Erythroblast (primary cell): ENCODE measurements around the gene NBL1.

Experiments used
- GATA1 ChIP-seq: IDR thresholded peaks from 2 replicates; pipeline ENCODE4 v1.6.1; 2011; ENCODE audit warnings: low read depth, mild to moderate bottlenecking, control low read depth, low read length, moderate library complexity
- POLR2A ChIP-seq: IDR thresholded peaks from 2 replicates; pipeline ENCODE4 v1.6.1; 2011; ENCODE audit warnings: mild to moderate bottlenecking, low read length

- TF ChIP-seq POLR2A, result no peak
- TF ChIP-seq GATA1, result no peak
Measured at GRCh38 chr1:19682257-19682656, 38.1 kb downstream of the NBL1 start.
